B cell (primary cell): ENCODE measurements around the gene IFTAP. TPM values are rescaled to one million over a fixed set of nuclear protein-coding genes. Genes with fewer than 3 reads are reported as not detected.

Experiments
- ATAC-seq: fragments of 200-7000 bp; cut with Tn5 transposase; one replicate; pipeline ENCODE4 v1.10.0; 2021; ENCODE audit warnings: low read depth, mild to moderate bottlenecking, moderate number of reproducible peaks, moderate library complexity
- CTCF ChIA-PET: fragments of 350-600 bp; sonication (Branson Sonifier 250); formaldehyde crosslinking; loops from one replicate; lab custom pipeline; 2021; ENCODE audit warnings: antibody characterized with exemption, inconsistent platforms; lab: Charles Lee
- POLR2A ChIA-PET: fragments of 350-600 bp; sonication (Branson Sonifier 250); formaldehyde crosslinking; loops from one replicate; lab custom pipeline; 2021; ENCODE audit warnings: antibody characterized with exemption; lab: Charles Lee
- DNase-seq: peaks from one replicate; pipeline ENCODE4 v3.0.0; 2013
- H2AFZ ChIP-seq: 2 replicates; pipeline ENCODE4 v1.6.1; 2012; ENCODE audit warnings: mild to moderate bottlenecking, low read depth, low read length; ENCODE audit not compliant: insufficient read depth, poor library complexity, severe bottlenecking
- H3K27ac ChIP-seq, 2 donors: 1 replicate in 1 of 2; 2 replicates in 1 of 2; pipeline ENCODE4 v1.5.1; 2012 to 2013; ENCODE audit warnings: low read length in 2 of 2, mild to moderate bottlenecking in 2 of 2, moderate library complexity in 1 of 2
- H3K27me3 ChIP-seq, 4 experiments: fragments of 200-600 bp in 1 of 4; sonication (generic) in 1 of 4; replicated peaks in 1 of 4; 1 replicate in 2 of 4; 2 replicates in 2 of 4; pipeline versions ENCODE4 v1.6.1 to v1.7.0; 2013 to 2016; ENCODE audit warnings: low read length in 3 of 4, mild to moderate bottlenecking in 2 of 4, mixed read lengths in 1 of 4, moderate library complexity in 1 of 4; ENCODE audit not compliant: insufficient read depth in 4 of 4, control insufficient read depth in 3 of 4; ENCODE audit errors: control extremely low read depth in 1 of 4
- H3K36me3 ChIP-seq, 2 experiments: replicated peaks in 1 of 2; 1 replicate in 1 of 2; 2 replicates in 1 of 2; pipeline versions ENCODE4 v1.6.1 to v1.7.1; 2013; ENCODE audit warnings: low read length in 1 of 2; ENCODE audit not compliant: insufficient read depth in 2 of 2, control insufficient read depth in 1 of 2; ENCODE audit errors: control extremely low read depth in 1 of 2, extremely low read depth in 1 of 2
- H3K4me1 ChIP-seq, 2 donors: fragments of 200-600 bp in 1 of 2; sonication (generic) in 1 of 2; 1 replicate in 1 of 2; 2 replicates in 1 of 2; pipeline versions ENCODE4 v1.5.1 to v1.6.1; 2013 to 2017; ENCODE audit warnings: low read length in 2 of 2; ENCODE audit not compliant: control insufficient read depth in 2 of 2, insufficient read depth in 2 of 2
- H3K4me2 ChIP-seq: replicated peaks from 2 replicates; pipeline ENCODE3; 2012; ENCODE audit warnings: mild to moderate bottlenecking, low read depth, low read length; ENCODE audit not compliant: poor library complexity, severe bottlenecking
- H3K4me3 ChIP-seq, 5 experiments: fragments of 200-600 bp in 1 of 5; sonication (generic) in 1 of 5; 1 replicate in 3 of 5; 2 replicates in 2 of 5; pipeline versions ENCODE4 v1.5.1 to v1.7.0; 2011 to 2016; ENCODE audit warnings: low read length in 4 of 5, mild to moderate bottlenecking in 4 of 5, low read depth in 2 of 5, control low read depth in 1 of 5, moderate library complexity in 1 of 5; ENCODE audit not compliant: insufficient read depth in 1 of 5; ENCODE audit errors: control extremely low read depth in 1 of 5, extremely low read depth in 1 of 5
- H3K79me2 ChIP-seq: fragments of 200-600 bp; sonication (generic); one replicate; pipeline ENCODE4 v1.6.0; 2016; ENCODE audit warnings: low read length; ENCODE audit not compliant: control insufficient read depth, insufficient read depth
- H3K9ac ChIP-seq: fragments of 200-600 bp; sonication (generic); 2 replicates; pipeline ENCODE4 v1.6.1; 2017; ENCODE audit warnings: mild to moderate bottlenecking, low read length, moderate library complexity
- H3K9me3 ChIP-seq, 3 donors: one replicate each; pipeline versions ENCODE4 v1.6.1 to v1.7.1; 2013; ENCODE audit warnings: low read length in 2 of 3; ENCODE audit not compliant: control insufficient read depth in 2 of 3, insufficient read depth in 1 of 3; ENCODE audit errors: control extremely low read depth in 1 of 3
- H4K20me1 ChIP-seq: 2 replicates; pipeline ENCODE4 v1.6.0; 2012; ENCODE audit warnings: mild to moderate bottlenecking, low read length; ENCODE audit not compliant: insufficient read depth, control insufficient read depth, poor library complexity, severe bottlenecking
- H3K27ac Mint-ChIP-seq: one replicate; pipeline ENCODE4 v1.8.0; 2021; ENCODE audit warnings: mixed read lengths
- H3K27me3 Mint-ChIP-seq: one replicate; pipeline ENCODE4 v1.8.0; 2021; ENCODE audit warnings: mixed read lengths
- H3K4me1 Mint-ChIP-seq: one replicate; pipeline ENCODE4 v1.8.0; 2021; ENCODE audit warnings: mixed read lengths
- H3K4me3 Mint-ChIP-seq: one replicate; pipeline ENCODE4 v1.8.0; 2021; ENCODE audit warnings: mixed read lengths
- H3K9me3 Mint-ChIP-seq: one replicate; pipeline ENCODE4 v1.8.0; 2022; ENCODE audit warnings: mixed read lengths; ENCODE audit not compliant: insufficient read depth
- CTCF ChIP-seq: fragments of 200-600 bp; IDR thresholded peaks from one replicate; pipeline ENCODE4 v1.8.0; 2022; ENCODE audit warnings: antibody characterized with exemption, mild to moderate bottlenecking
- EZH2 ChIP-seq: IDR thresholded peaks from 2 replicates; pipeline ENCODE4 v1.6.1; 2012; ENCODE audit warnings: borderline replicate concordance, low read depth, mild to moderate bottlenecking, moderate library complexity, low read length; ENCODE audit not compliant: insufficient read depth, poor library complexity, severe bottlenecking
- WGBS: methylation state at CpG from one replicate; pipeline ENCODE4 v1.1.5; 2013; ENCODE audit warnings: missing lambda C conversion rate; ENCODE audit not compliant: insufficient coverage; 5-methylcytosine and 5-hydroxymethylcytosine counted together
- intact Hi-C: fragments of 100-400 bp; cut with micrococcal nuclease; formaldehyde crosslinking; loops from one replicate; pipeline ENCODE4 v1.10.0; 2022
- polyA plus RNA-seq: library from polyadenylated mRNA; depleted of rRNA; stranded (reverse); fragments of >200 nt; gene quantifications from 2 replicates; pipeline ENCODE4 v1.2.3, GENCODE V29; 2012
- total RNA-seq, 2 donors: library from RNA; stranded (reverse); fragments of 120-200 nt in 1 of 2; gene quantifications; 1 replicate in 1 of 2; 2 replicates in 1 of 2; pipeline versions ENCODE4 v1.2.3 to v1.2.4, GENCODE V29; 2013 to 2022

The IFTAP gene
- total and polyA plus RNA-seq, 2 donors (not counting 1 experiment from before 2014, with no cell fraction given), result 0.31 TPM; not detected in 1

DNA sequence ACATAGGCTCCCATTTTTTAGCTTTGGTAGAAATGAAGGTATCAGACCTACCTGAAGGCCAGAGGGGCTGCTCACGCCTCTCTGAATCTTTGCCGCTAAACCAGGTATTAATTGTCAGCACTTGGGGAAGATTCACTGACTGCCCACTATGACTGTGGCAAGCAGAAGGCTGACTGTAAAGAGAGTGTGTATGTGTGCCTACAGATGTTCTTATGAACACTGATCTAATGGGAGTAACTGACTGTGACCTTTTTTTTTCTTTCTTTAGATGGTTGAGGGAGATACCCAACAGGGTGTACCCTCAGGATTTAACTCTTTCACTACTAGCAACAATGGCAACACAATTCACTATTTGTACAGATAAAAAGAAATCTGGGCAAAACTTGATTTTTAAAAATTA lies 3.7 kb downstream of the IFTAP start, which contains the start of gene RAG2:
Gene RAG2, minus strand, starts transcription at position 186 of the 400 bp plus-strand sequence. CDS start 4,068 bp downstream, outside the sequence.
- no peak for DNase-seq
- Histone ChIP-seq H3K9ac (no peak within 1 kb of the TSS), H3K4me1 (peaks cover 8 to 15% of the 10 kb centered on the region in 2 donors), H3K9me3 (no peaks in the 10 kb centered on the region), H3K27me3 (peaks cover 0 to 39% (median 22%) of the 10 kb centered on the region in 4 experiments), H3K36me3 (no peaks in the 10 kb centered on the region), H4K20me1 (no peaks in the 10 kb centered on the region), H3K79me2 (no peaks in the 10 kb centered on the region), H2AFZ (no peak within 1 kb of the TSS), H3K4me3 (no peak within 1 kb of the TSS), H3K27ac (no peak within 1 kb of the TSS), H3K4me2 (no peak within 1 kb of the TSS)
- POLR2A ChIA-PET, result no interaction called here
- H3K4me1 Mint-ChIP-seq, result peaks cover 11% of the 10 kb centered on the region
- intact Hi-C loops, result no loop called here
- CTCF ChIA-PET, result no interaction called here
- peaks cover 68% of the 10 kb centered on the region for H3K27me3 Mint-ChIP-seq
- H3K27ac Mint-ChIP-seq, result no peak within 1 kb of the TSS
- ATAC-seq, result no peak
- no peak within 1 kb of the TSS for H3K4me3 Mint-ChIP-seq
- 25% methylated on average over 2 of the region's 2 CpGs for WGBS
- TF ChIP-seq EZH2, result no peak
- TF ChIP-seq CTCF, result no peak
- H3K9me3 Mint-ChIP-seq, result no peaks in the 10 kb centered on the region

- Histone ChIP-seq H3K4me3 (no peak overlapping the region), H3K27me3 (peaks cover 0 to 44% (median 9%) of the 10 kb centered on the region in 4 experiments), H3K36me3 (no peaks in the 10 kb centered on the region), H4K20me1 (no peaks in the 10 kb centered on the region), H3K27ac (no peak overlapping the region), H3K9me3 (no peaks in the 10 kb centered on the region), H2AFZ (no peak overlapping the region), H3K4me2 (no peak overlapping the region), H3K79me2 (no peaks in the 10 kb centered on the region), H3K9ac (no peak overlapping the region), H3K4me1 (peaks cover 0 to 4% of the 10 kb centered on the region in 2 donors)
- intact Hi-C loops, result no loop called here
- Mint-ChIP-seq H3K4me1 (peaks cover 3% of the 10 kb centered on the region), H3K27ac (no peak overlapping the region), H3K27me3 (peaks cover 67% of the 10 kb centered on the region), H3K4me3 (no peak overlapping the region), H3K9me3 (no peaks in the 10 kb centered on the region)
- DNase-seq (no peak), ATAC-seq (no peak)
- 98% methylated on average over 4 of the region's 7 CpGs for WGBS
- no peak for TF ChIP-seq EZH2
- TF ChIP-seq CTCF, result no peak
- ChIA-PET CTCF (interaction anchor here (0.8 kb wide), 1 partner anchor 91 kb away, joined by 3 read pairs; no protein-coding TSS in a partner anchor), POLR2A (no interaction called here)
These were observed 5.9 kb downstream of the IFTAP start for GRCh38 chr11:36600180-36600579.
